ENCODE measurements around the gene BEND5. TPM values are rescaled to one million over a fixed set of nuclear protein-coding genes. Genes with fewer than 3 reads are reported as not detected.

The BEND5 gene
- total and polyA plus RNA-seq, 10 of the 15 experiments (the other 5 are each of a cell fraction or from before 2014, with no cell fraction given), result 0.26 TPM; not detected in 9

DNA sequence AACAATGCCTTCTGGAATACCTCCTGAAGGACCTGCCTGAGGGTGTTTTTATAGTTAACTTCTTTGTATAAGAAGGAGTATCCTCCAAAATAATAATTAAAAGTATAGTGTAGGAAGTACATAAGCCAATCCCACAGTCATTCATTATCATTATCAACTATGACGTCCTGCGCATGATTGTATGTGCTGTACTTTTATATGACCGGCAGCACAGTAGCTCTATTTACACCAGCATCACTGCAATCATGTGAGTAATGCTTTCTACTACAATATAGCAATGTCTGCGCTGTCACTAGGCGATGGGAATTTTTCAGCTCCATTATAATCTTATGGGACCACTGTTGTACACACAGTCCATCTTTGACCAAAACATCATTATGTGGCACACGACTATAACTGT, 72.0 kb downstream of the BEND5 start:
- no TSS peak for BruUV-seq (replicated peaks)
- ChIA-PET SMC1A (ENCODE audit: uncharacterized antibody, unreplicated experiment) (interaction anchor here (1.9 kb wide), 1 partner anchor 27 kb away, joined by 4 read pairs; no protein-coding TSS in a partner anchor), POLR2A (no interaction called here), CTCF (interaction anchor here (0.7 to 1.4 kb wide), 3 partner anchors 10 to 166 kb away, joined by 4 read pairs; no protein-coding TSS in a partner anchor), RAD21 (ENCODE audit: unreplicated experiment) (no interaction called here)
- ATAC-seq (no peak), DNase-seq (ENCODE audit: low read depth, low spot score) (no peak), FAIRE-seq (no peak)
- intact Hi-C loops (cut with micrococcal nuclease; ENCODE audit: unreplicated experiment), result no loop called here
- Histone ChIP-seq H4K20me1 (ENCODE audit: control insufficient read depth, insufficient read depth) (no peaks in the 10 kb centered on the region), H3K79me2 (ENCODE audit: control insufficient read depth, insufficient read depth, low read length) (no peaks in the 10 kb centered on the region), H2AFZ (ENCODE audit: control insufficient read depth, low read depth, low read length) (no peak overlapping the region), H3K4me1 (ENCODE audit: control insufficient read depth, insufficient read depth, low read length) (no peaks in the 10 kb centered on the region), H3K9ac (ENCODE audit: control insufficient read depth, insufficient read depth, low read length) (no peak overlapping the region), H3K9me3 (replicated peaks; ENCODE audit: control insufficient read depth, insufficient read depth, low read length) (no peaks in the 10 kb centered on the region), H3K4me2 (ENCODE audit: control insufficient read depth, insufficient read depth) (no peak overlapping the region), H3K4me3 (no peak overlapping the region), H3K36me3 (ENCODE audit: control insufficient read depth in 2 of 2, insufficient read depth in 2 of 2, low read length in 1 of 2) (no peaks in the 10 kb centered on the region), H3K27me3 (replicated peaks in 1 of 2; ENCODE audit: control insufficient read depth in 2 of 2, insufficient read depth in 2 of 2, low read length in 1 of 2) (no peaks in the 10 kb centered on the region; a peak in 1 of 4 replicates), H3K27ac (ENCODE audit: control insufficient read depth, insufficient read depth) (no peak overlapping the region)
- TF ChIP-seq PAX8 (IDR thresholded peaks at IDR 0.05), result no peak
- TF ChIP-seq, protein P1, sequence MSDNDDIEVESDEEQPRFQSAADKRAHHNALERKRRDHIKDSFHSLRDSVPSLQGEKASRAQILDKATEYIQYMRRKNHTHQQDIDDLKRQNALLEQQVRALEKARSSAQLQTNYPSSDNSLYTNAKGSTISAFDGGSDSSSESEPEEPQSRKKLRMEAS (IDR thresholded peaks at IDR 0.05; ENCODE audit: low read depth, low read length), result no peak
- TF ChIP-seq SUZ12 (IDR thresholded peaks at IDR 0.05; ENCODE audit: unreplicated experiment), result no peak
- TF ChIP-seq BCL11A (IDR thresholded peaks at IDR 0.05; ENCODE audit: low read depth, low read length), result no peak
- no peak for TF ChIP-seq GATAD2B (conservative IDR thresholded peaks at IDR 0.05; ENCODE audit: low read depth)
- in situ Hi-C loops (cut with MboI), result no loop called here
- 57% methylated on average over 6 of the region's 6 CpGs for WGBS (ENCODE audit: insufficient coverage, insufficient replicate concordance, low lambda C conversion rate, missing lambda C conversion rate)

DNA sequence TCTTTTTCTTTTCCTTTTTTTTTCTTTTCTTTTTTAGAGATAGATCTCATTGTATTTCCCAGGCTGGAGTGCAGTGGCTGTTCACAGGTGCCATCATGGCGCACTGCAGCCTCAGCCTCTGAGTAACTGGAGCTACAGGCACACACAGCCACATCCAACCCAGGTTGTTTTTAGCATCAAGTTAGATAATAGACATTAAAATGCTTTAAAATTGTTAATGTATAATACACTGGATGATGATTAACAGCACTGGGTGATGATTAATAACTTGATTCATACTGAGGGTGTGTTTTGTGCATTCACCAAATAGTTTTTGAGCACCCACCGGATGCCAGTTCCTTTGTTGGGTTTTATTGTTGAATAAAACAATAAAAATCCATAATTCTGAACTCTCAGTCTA, 75.2 kb downstream of the BEND5 start:
- Histone ChIP-seq H3K36me3 (ENCODE audit: control insufficient read depth in 2 of 2, insufficient read depth in 2 of 2, low read length in 1 of 2) (no peaks in the 10 kb centered on the region), H3K27me3 (replicated peaks in 1 of 2; ENCODE audit: control insufficient read depth in 2 of 2, insufficient read depth in 2 of 2, low read length in 1 of 2) (no peaks in the 10 kb centered on the region), H3K4me3 (no peak overlapping the region), H3K9ac (ENCODE audit: control insufficient read depth, insufficient read depth, low read length) (no peak overlapping the region), H4K20me1 (ENCODE audit: control insufficient read depth, insufficient read depth) (no peaks in the 10 kb centered on the region), H3K9me3 (replicated peaks; ENCODE audit: control insufficient read depth, insufficient read depth, low read length) (no peaks in the 10 kb centered on the region), H3K4me1 (ENCODE audit: control insufficient read depth, insufficient read depth, low read length) (no peaks in the 10 kb centered on the region), H3K79me2 (ENCODE audit: control insufficient read depth, insufficient read depth, low read length) (no peaks in the 10 kb centered on the region), H3K4me2 (ENCODE audit: control insufficient read depth, insufficient read depth) (no peak overlapping the region), H3K27ac (ENCODE audit: control insufficient read depth, insufficient read depth) (no peak overlapping the region), H2AFZ (ENCODE audit: control insufficient read depth, low read depth, low read length) (no peak overlapping the region)
- ChIA-PET CTCF (interaction anchor here (2.1 kb wide), 1 partner anchor 19 kb away, joined by 4 read pairs; no protein-coding TSS in a partner anchor), POLR2A (no interaction called here), SMC1A (ENCODE audit: uncharacterized antibody, unreplicated experiment) (no interaction called here), RAD21 (ENCODE audit: unreplicated experiment) (no interaction called here)
- TF ChIP-seq RUNX3 (IDR thresholded peaks at IDR 0.05; ENCODE audit: low read length) (no peak), TBL1XR1 (IDR thresholded peaks at IDR 0.05; ENCODE audit: low read depth, low read length) (no peak), NFYA (IDR thresholded peaks at IDR 0.05; ENCODE audit: borderline replicate concordance, low read depth, low read length) (no peak), RELA (IDR thresholded peaks at IDR 0.05; ENCODE audit: borderline replicate concordance, partially characterized antibody) (no peak), MTA3 (IDR thresholded peaks at IDR 0.05; ENCODE audit: borderline replicate concordance, low read length) (no peak), SREBF1 (IDR thresholded peaks at IDR 0.05; ENCODE audit: low read length) (no peak), GABPA (IDR thresholded peaks at IDR 0.05; ENCODE audit: low read depth) (no peak), SPI1 (IDR thresholded peaks at IDR 0.05; ENCODE audit: borderline replicate concordance, insufficient read depth, low read depth, low read length) (no peak), SMC3 (IDR thresholded peaks at IDR 0.05; ENCODE audit: borderline replicate concordance, low read length) (no peak), ESRRA (IDR thresholded peaks at IDR 0.05; ENCODE audit: low read length) (no peak), YBX1 (IDR thresholded peaks at IDR 0.05) (no peak), RAD51 (IDR thresholded peaks at IDR 0.05) (no peak), POLR2AphosphoS2 (IDR thresholded peaks at IDR 0.05; ENCODE audit: low read depth, low read length) (no peak)
- TF ChIP-seq, protein P2, sequence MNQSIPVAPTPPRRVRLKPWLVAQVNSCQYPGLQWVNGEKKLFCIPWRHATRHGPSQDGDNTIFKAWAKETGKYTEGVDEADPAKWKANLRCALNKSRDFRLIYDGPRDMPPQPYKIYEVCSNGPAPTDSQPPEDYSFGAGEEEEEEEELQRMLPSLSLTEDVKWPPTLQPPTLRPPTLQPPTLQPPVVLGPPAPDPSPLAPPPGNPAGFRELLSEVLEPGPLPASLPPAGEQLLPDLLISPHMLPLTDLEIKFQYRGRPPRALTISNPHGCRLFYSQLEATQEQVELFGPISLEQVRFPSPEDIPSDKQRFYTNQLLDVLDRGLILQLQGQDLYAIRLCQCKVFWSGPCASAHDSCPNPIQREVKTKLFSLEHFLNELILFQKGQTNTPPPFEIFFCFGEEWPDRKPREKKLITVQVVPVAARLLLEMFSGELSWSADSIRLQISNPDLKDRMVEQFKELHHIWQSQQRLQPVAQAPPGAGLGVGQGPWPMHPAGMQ (IDR thresholded peaks at IDR 0.05; ENCODE audit: borderline replicate concordance), result no peak
- DNase-seq (ENCODE audit: low read depth, low spot score) (no peak), ATAC-seq (no peak), FAIRE-seq (no peak)
- in situ Hi-C loops (cut with MboI), result no loop called here
- no TSS peak for BruUV-seq (replicated peaks)
- intact Hi-C loops (cut with micrococcal nuclease; ENCODE audit: unreplicated experiment), result no loop called here
- 44% methylated on average over 2 of the region's 2 CpGs for whole genome bisulfite sequencing (ENCODE audit: insufficient coverage, insufficient replicate concordance, low lambda C conversion rate, missing lambda C conversion rate)

Measured in GM12878 (cell line).